NCI-H2196 treated with DMSO at 0.1 percent for 48 hours (cell line): ENCODE measurements around the gene CNOT8.
"Not testable (repeated sequence)": the region's sequence is repeated elsewhere in the genome, so short reads cannot be mapped to it uniquely, and the experiment has no call there.

Experiments used
- DNase-seq: peaks from one replicate; lab custom pipeline; 2025; ENCODE audit not compliant: unreplicated experiment; lab: John Stamatoyannopoulos, UW

CNOT8 gene

DNA sequence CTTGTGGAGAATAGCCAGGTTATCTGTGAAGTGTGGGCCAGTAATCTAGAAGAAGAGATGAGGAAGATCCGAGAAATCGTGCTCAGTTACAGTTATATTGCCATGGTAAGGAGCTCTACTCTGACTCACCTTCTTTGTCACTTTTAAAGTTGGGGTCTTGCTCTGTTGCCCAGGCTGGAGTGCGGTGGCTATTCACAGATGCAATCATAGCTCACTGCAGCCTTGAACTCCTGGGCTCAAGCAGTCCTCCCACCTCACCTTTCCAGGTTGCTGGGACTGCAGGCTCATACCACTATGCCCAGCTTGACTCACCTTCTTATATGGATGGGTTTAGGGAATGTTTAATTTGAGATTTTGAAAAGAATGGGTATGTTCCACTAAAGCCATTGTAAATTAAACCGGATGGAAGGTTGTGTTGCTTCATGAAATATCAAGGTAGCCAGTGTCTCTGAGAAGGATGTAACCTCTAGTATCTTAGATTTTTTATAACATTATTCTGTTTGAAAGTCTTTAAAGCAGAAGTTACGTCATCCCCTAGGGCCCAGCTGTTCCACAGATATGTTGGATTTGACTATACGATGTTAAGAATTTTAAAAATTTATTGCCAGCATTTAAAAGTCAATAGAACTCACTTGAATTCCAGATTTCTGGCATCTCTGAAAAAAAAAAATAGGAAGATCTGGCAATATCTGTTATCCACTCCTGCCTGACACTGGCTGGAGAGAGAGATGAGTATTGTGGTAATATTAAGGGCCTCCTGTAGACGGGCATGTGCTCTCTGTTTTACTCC lies 5.1 kb downstream of the CNOT8 start:
- DNase-seq = no peak

GRCh38 chr5:154865466-154866184 lies 7.2 kb downstream of the CNOT8 start:
- no peak for DNase-seq

- DNase-seq = no peak
Measured at GRCh38 chr5:154866841-154867240, 8.4 kb downstream of the CNOT8 start.

- no peak for DNase-seq
Measured at GRCh38 chr5:154868702-154869101, 10.3 kb downstream of the CNOT8 start.

- no peak for DNase-seq
Measured at GRCh38 chr5:154871734-154872133, 13.3 kb downstream of the CNOT8 start.

- DNase-seq = no peak
Measured at GRCh38 chr5:154873791-154874331, 15.4 kb downstream of the CNOT8 start.

GRCh38 chr5:154878642-154879335 lies 20.4 kb downstream of the CNOT8 start:
- no peak for DNase-seq

GRCh38 chr5:154881986-154882385 lies 23.6 kb downstream of the CNOT8 start:
- DNase-seq = no peak

DNA sequence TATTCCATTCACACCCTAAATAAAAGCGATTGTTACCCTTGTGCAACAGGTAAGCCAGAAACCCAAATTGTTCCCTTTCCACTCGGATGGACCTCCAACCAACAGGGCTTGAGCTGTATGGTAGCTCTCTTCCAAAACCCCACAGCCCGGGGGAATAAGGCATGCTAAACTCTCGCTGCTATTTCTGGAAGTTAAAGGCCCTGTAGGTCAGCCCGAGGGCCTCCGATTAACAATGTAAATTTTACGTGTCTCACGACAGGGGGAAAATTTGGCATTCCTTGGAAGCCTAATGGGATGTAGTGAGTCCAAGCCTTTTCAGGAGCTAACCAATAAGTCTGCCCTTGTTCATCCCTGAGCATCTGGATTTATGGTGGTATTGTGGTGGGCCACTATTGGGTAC lies 26.0 kb downstream of the CNOT8 start:
- no peak for DNase-seq

- no peak for DNase-seq
Measured at GRCh38 chr5:154885439-154885838, 27.0 kb downstream of the CNOT8 start.

DNA sequence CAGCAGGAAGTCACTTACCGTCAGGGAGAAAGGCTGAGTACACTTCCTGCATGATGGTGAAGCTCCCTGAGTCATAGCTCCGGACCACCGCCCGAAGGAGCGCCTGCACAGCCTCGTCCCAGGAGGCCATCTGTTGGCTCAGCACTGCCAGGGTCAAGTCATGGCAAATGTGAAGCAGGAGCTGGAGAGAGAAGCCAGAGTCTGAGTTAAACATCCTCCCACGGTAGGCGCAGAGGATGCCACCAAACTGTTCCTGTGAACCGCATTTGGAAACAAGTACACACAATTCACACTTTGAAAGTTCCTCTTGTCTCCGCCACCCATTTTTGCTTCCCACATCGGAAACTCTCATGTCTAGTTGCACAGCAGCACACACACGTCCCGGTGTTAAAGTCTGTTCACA lies 33.9 kb downstream of the CNOT8 start:
- DNase-seq = no peak

DNA sequence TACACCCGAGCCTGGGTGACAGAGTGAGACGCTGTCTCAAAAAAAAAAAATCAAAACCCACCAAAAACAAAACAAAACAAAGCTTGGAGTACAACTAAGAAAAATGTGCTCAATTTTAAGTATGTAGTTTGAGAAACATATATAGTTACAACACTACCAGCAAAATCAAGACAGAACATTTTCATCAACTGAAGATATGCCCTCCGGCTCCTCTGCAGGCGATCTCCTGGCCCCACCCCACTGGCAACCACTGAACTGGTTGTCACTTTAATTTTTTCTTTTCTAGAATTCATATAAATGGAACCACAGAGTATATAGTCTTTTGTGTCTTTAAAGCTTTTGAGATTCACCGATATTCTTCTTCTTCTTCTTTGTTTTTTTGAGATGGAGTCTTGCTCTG lies 35.0 kb downstream of the CNOT8 start:
- no peak for DNase-seq

DNA sequence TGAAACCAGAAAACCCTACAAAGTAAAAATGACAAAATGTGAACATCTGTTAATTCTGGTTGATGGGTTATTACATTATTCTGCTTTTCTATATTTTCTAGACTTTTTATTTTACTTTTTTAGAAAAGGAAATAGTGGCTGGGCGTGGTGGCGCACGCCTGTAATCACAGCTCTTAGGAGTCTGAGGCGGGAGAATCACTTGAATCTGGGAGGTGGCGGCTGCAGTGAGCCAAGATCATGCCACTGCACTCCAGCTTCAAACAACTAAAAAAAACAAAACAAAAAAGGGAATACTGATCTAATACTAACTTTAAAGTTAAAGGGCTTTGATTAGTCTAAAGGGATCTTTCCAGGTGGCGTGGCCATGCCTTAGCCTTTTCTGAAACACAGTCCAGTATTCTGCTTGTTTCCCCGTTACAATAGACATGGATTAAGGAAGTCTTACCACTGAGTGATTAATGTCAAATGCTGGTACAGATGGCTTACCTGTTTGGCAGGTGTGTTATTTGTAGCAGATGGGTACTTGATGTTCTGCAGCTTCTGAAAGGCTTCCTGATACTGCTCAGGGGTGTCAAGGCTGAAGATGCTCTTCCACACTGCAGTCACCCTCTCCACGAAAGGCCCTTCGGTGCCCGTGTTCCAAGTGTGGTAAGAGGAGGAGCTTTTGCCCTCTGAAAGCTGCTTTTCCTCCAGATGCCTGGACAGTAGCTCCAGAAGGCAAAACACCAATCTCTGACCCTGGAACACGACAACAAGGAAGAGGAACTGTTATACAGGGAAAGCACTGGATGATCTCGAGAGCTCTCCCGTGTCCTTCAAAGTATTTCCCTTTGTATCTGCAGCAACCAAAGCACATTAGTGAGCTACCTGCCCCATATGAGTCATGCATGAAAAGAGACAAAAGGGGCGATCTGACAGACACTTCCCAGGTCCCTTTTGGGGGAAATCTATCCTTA lies 37.5 kb downstream of the CNOT8 start:
- no peak for DNase-seq

DNA sequence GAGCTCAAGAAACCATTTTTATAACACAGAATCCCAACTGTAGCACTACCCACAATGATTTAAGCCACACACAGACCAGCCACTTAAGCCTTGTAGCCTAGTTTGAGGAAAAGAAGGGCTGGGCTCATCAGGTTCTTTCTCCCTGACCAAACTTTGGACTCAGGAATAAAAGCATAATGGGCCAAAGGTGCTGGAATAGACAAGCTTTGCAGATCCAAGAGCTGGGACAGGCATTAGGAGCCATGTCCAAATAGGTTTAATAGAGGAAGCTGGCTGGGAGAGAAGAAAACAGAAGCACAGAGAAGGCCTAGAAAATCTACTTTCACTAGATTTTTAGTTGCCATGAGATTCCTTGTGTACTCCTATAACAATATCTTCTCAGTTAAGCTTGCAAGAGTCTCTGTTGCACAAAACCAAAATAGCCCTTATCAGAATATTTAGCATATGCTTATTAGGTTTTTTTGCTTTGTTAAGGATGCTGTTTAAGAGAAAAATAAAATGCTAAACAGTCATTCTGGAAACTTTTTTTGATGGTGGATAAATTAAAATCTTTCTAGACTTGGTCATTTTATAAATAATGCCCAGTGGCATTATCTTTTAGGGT lies 38.2 kb downstream of the CNOT8 start:
- no peak for DNase-seq

DNA sequence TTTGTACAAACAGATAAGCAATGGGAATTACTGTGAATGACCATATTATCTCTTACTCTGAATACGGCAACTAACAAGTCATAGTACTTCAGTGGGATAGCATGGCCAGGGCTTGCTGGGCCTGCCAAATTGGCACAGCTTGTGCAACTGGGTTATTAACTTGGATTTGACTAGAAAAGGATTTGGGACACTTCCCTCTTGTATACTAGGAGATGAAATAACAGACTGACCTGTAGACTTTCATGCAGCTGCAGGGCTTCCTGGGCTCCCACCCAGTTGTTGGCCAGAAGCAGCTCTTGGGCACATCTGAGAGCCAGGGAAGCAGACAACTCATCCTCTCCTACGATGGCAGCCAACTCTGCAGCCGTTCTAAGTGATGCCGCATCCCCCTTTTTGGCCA lies 39.8 kb downstream of the CNOT8 start:
- no peak for DNase-seq

DNA sequence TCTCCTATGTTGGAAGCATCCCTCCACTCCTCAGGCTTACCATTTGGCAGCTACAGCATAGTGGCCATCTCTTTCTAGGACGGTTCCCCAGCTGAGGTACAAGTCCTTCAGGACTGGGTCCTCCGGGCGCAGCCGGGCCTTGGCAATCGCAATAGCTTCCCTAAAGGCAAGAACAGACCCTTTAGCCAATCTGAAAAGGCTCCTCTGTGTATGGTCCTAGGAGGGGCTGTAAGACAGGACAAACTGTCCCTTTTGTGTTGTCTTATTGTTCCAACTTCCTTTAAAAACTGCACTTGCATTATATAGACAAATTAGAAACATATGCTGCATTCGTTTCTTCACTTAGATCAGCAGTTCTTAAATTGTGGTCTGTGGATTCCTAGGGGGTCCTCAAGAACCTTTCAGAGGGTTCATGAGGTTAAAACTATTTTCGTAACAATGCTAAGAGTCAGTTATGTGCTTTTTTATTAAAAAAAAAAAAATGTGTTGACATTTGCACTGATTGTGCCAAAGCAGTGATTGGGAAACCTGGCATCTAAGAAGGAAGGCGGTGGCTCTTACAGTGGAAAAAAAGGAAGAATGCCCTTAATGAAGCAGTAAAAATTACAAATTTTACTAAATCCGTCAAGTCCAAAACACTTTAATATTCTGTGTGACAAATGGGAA lies 40.9 kb downstream of the CNOT8 start:
- DNase-seq = no peak

GRCh38 chr5:154900066-154900465 lies 41.6 kb downstream of the CNOT8 start:
- no peak for DNase-seq

DNA sequence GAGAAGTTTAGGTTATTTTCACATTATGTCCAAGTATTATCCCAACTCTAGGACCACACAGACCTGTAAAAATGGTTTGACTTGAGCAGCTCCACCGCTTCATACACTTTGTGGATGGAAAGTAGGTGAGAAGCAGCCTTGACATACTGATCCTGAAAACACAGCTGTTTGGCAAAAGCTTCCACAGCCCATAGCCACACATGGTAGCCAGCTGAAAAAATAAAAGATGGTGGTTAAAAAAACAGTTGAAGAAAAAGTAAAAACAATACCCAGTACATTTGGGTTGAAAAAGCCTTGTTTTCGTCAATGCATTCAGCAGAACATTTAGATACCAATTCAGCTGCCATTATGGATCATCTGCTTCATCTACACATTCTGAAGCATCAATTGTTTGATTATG lies 42.8 kb downstream of the CNOT8 start:
- DNase-seq = no peak

- DNase-seq = no peak
Measured at GRCh38 chr5:154901913-154902312, 43.5 kb downstream of the CNOT8 start.

DNA sequence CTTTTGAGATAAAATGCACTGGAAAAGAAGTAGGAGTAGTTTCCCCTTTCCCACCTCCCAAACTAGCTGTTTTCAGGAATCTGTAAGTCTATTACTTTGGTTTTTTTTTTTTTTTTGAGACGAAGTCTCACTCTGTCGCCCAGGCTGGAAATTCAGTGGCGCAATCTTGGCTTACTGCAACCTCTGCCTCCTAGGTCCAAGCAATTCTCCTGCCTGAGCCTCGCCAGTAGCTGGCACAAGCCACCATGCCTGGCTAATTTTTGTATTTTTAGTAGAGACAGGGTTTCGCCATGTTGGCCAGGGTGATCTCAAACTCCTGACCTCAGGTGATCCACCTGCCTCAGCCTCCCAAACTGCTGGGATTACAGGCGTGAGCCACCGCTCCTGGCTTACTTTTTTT lies 47.2 kb downstream of the CNOT8 start:
- not testable (repeated sequence) for DNase-seq
